NCI-H146 treated with DMSO at 0.1 percent for 48 hours (cell line): ENCODE measurements around the gene CPT1C.
"Not testable (repeated sequence)": the region's sequence is repeated elsewhere in the genome, so short reads cannot be mapped to it uniquely, and the experiment has no call there.

Experiments used
- DNase-seq: peaks from one replicate; lab custom pipeline; 2025; ENCODE audit not compliant: unreplicated experiment; lab: John Stamatoyannopoulos, UW

Gene CPT1C

DNA sequence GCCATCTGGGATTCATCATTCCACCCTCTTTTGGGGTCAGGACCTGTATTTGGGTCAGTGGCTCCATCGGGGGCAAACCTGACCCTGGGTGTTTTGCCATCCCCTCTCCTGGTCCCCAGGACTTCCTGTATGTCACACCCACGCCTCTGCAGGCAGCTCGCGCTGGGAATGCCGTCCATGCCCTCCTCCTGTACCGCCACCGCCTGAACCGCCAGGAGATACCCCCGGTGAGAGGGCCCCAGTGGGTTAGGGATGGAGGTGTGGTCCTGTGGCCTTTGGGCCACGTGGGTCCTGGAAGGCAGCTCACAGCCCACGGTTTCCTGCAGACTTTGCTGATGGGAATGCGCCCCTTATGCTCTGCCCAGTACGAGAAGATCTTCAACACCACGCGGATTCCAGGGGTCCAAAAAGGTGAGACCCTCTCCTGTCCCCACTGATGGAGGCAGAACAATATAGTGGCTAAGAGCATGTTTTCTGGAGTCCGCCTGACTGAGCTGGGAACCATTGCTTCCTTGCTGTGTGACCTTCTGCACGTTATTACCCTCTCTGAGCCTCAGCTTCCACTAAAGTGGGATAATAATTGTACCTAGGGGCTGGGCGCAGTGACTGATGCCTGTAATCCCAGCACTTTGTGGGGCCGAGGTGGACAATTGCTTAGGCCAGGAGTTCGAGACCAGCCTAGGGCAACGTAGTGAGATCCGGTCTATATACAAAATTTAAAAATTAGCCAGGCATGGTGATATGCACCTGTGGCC is 14.1 kb downstream of the CPT1C start:
- DNase-seq = no peak

DNA sequence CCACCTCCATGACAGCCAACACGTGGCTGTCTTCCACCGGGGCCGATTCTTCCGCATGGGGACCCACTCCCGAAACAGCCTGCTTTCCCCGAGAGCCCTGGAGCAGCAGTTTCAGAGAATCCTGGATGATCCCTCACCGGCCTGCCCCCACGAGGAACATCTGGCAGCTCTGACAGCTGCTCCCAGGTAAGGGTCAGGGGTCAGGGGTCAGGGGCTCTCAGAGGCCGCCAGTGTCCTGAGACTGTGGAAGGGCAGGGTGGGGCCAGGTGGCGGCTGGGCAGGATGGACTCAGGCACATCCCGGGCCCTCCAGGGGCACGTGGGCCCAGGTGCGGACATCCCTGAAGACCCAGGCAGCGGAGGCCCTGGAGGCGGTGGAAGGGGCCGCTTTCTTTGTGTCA is 15.0 kb downstream of the CPT1C start:
- no peak for DNase-seq

DNA sequence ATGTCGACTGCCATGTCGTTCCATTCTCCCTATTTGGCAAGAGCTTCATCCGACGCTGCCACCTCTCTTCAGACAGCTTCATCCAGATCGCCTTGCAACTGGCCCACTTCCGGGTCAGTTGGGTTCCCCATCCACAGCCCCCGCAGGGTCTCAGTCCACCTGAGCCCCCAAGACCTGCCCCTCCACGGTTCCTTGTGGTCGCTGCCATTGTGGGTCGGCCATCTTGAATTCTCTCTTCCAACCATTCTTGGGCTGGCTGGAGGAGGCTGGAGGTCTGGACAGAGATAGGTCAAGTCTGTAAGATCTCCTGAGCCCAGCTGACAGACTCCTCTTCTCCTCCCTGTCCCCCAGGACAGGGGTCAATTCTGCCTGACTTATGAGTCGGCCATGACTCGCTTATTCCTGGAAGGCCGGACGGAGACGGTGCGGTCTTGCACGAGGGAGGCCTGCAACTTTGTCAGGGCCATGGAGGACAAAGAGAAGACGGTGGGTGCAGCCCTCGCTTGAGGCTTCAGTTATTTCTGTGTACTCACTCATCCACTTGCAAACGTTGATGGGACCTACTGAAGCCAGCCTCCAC is 19.5 kb downstream of the CPT1C start:
- no peak for DNase-seq

DNA sequence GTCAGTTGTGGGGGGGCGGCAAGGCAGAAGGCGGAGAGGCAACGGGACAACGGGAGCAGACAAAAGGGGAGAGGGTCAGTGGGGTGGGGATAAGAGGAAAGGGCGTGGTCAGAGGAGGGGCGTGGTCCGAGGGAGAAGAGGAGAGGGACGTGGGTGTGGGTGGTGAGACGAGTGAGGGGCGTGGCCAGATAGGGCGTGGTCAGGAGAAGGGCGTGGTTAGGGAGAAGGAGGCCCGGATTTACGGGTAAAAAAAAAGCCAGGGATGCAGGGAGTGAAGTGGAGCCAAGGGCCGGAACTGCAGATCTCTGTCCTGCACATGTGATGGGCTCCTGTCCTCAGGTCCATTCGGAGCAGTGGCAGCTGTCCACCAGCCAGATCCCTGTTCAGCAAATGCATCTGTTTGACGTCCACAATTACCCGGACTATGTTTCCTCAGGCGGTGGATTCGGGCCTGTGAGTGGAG is 21.5 kb downstream of the CPT1C start:
- no peak for DNase-seq

DNA sequence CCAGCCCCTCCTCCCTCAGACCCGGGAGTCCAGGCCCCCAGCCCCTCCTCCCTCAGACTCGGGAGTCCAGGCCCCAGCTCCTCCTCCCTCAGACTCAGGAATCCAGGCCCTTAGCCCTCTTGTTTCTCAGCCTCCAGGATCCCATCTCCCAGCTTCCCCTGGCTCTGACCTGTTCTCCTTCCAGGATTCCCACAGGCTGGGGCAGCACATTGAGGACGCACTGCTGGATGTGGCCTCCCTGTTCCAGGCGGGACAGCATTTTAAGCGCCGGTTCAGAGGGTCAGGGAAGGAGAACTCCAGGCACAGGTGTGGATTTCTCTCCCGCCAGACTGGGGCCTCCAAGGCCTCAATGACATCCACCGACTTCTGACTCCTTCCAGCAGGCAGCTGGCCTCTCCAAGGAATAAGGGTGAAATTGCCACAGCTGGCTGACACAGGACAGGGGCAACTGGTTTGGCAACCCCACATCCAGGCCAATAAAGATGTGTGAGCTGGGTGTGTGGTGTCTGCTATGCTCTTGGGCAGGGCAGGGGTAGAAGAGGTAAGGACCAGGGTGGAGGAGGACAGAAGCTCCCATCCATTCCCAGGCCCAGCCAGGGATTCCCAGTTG is 22.4 kb downstream of the CPT1C start:
- no peak for DNase-seq

DNA sequence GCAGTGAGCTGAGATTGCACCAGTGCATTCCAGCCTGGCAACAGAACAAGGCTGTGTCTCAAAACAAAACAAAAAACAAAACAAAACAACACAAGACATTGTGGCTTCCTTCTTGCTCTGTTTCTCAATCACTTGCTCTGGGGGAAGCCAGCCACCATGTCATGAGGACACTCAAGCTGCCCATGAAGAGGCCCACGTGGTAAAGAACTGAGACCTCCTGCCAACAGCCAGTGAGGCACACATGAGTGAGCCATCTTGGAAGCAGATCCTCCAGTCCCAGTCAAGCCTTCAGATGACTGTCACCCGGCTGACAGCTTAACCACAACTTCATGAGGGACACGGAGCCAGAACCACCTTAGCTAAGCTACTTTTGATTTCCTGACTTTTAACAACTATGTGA is 25.2 kb downstream of the CPT1C start:
- DNase-seq = no peak

DNA sequence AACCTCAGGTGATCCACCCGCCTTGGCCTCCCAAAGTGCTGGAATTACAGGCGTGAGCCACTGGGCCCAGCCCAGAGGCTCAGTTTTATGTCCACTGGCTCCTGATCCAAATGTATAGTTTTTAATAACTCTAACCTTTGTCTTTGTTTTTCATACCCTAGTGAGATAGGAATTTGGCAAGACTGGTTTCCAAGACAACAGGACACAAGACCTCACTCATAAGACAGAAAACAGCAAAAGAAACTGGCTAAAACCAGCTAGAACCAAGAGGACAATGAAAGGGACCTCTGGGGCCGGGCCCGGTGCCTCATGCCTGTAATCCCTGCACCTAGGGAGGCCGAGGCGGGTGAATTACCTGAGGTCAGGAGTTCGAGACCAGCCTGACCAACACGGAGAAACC is 27.6 kb downstream of the CPT1C start:
- no peak for DNase-seq

DNA sequence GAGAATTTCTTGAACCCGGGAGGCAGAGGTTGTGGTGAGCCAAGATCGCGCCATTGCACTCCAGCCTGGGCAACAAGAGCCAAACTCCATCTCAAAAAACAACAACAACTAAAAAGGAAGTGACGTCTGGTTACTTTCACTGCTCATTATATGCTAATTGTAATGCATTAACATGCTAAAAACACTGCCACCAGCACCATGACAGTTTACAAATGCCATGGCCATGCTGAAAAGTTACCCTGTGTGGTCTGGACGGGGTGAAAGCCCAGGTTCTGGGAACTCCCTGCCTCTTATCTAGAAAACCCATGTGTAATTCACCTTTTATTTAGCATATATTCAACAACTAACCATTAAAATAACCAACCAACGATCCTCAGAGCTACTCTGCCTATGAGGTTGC is 28.1 kb downstream of the CPT1C start:
- DNase-seq = no peak

DNA sequence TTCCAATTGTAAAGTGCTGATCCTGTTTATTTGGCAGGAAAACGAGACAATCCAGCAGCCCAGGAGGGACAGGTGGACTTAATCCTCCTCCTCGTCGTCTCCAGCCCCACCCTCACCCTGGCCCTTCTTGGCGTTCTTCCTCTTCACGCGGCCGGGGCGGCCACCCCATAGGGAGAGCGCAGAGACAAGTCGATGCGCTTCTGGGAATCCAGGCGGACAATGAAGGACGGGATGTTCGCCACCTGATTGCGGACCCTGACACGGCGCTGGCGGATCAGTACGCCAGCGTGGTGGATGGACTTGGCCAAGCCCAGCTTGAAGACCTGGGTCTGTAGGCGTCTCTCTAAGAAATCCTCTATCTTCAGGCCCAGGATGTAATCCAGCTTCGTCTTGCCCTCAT is 28.5 kb downstream of the CPT1C start:
- DNase-seq = not testable (repeated sequence)

DNA sequence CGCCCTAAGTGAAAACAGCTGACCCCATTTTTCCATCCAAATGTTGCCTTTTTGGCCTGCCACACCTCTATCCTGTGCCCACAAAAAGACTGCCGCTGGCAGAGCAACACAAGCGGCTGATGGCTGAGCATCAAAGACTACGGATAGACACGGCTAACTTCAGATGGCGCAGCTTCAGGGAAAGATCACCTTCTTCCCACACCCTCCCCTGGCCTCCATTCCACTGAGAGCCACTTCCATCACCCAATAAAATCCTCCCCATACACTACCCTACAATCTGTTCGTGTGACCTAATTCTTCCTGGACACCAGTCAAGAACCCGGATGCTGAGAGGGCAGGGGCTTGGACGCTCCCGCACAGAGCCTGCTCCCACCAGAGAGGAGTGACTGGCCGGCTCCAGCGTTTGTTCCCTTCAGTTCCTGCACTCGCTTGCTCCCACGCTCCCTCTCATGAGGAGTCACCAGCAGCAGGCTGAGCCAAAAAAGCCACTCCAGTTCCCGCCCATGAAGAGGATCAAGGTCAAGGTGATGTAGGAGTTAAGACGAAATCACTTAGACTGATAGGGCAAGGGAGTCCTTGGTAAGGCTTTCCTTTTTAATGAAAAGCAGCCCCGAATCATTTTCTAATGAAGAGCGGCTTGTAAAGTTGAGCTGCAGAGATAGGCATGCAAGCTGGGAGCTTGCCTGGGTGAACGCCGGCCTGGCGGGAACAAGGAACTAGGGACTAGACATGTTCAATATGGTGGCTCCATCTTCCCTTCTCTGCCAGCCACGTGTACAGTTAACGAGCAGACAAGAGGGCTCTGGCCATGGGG is 36.5 kb downstream of the CPT1C start:
- no peak for DNase-seq

DNA sequence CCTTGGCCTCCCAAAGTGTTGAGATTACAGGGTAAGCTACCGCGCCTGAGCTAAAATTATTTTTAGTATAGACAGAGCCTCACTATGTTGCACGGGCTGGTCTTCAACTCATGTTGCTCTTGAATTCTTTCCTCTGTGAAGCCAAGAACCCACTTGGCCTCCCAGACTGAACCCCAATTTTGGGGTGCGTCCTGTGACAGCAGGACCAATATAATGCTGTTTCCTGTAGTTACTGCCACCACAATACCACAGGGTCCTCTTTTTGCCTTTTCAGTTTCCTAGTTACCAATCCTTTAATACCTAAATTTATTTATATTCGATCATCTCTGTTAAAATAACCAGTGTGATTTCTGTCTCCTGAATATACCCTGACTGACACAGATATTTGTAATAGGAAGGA is 39.2 kb downstream of the CPT1C start:
- DNase-seq = no peak

DNA sequence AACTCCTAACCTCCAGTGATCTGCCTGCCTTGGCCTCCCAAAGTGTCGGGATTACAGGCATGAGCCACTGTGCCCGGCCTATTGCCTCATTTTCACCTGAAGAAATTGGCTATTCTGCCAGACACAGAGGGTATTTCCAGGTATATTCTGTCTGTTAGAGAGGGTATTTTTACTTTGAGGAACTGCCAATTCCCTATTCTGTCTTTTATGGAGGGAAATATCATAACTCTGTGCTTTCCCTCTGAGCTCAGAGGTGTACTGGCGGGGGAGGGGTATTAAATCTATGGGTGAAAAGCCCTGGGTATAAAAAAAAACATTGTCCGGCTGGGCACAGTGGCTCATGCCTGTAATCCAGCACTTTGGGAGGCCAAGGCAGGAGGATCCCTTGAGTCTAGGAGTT is 47.4 kb downstream of the CPT1C start:
- no peak for DNase-seq

DNA sequence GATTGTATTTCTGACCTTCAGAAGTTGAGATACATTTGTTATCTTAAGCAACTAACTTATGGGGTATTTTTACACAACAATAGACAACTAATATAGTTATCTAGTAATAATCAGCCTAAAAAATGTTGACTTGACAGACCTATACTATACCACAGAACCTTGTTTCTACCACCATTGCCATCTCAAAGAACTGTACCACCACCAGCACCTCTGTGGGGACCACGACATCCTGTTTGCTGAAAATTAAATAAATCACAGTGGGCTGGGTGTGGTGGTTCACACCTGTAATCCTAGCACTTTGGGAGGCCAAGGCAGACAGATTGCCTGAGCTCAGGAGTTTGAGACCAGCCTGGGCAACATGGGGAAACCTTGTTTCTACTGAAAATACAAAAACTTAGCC is 48.2 kb downstream of the CPT1C start:
- no peak for DNase-seq

DNA sequence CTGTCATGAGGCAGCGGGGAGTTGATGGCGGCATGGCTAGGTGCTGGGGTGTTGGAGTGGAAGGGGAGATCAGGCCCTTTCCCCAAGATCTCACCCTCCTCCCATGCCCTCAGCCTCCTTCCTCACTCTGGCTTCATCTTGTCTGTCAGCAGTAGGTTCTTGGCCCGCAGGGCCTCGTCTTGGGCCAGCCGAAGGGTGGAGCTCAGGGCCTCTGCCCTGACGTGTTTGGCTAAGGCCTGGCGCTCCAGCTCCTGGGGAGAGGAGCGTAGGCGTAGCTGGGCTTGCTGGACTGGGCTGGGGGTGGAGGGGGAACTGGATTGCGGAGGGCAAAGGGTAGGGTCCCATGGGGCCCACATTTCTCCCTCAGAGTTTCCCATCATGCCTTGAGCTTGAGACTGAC is 49.0 kb downstream of the CPT1C start:
- DNase-seq = no peak

DNA sequence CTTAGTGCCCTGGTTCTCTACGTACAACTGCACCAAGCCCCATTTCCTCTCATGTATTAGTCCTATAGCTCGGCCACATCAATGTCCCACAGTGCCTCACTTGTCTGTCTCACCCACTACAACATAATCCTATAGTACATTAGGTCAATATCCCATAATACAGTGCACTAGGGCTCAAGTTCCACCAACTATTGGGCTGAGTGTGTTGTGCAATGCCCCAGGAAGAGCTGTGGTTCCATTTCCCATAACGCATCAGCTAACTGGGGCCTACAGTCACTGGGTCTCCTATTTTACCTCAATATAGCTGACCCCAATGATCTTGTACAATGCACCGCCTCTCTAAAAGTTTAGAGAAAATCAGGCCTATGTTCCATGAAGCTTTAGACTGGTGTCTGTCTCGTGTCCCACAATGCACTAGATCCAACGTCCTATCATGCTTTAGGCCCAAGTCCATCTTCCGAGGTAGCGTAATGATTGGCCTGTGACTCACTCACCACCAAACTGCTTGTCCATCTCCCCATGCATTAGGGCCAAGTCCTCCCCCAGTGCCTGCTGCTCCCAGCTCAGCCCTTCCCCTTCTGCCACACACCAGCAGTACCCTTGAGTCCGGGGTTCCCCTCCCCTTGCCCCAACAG is 50.4 kb downstream of the CPT1C start:
- no peak for DNase-seq

DNA sequence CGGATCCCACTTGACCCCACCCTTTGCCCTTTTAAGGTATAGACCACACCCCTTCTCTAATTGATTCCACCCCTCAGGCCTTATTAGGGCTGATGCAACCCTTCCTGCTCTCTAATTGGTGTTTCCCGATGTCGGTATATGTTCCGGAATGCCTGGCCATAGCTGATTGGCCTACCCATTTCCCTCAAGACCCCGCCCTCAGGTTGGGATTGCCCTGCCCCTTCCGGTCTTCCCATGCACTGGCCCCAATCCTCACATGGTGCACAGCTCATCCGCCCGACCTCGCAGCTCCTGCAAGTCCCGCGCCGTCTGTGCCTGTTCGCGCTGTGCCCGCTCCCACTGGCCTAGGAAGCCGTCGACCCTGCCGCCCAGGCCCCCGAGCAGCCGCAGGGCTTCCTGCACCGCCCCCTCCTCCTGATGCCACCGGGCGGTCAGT is 54.0 kb downstream of the CPT1C start:
- no peak for DNase-seq

DNA sequence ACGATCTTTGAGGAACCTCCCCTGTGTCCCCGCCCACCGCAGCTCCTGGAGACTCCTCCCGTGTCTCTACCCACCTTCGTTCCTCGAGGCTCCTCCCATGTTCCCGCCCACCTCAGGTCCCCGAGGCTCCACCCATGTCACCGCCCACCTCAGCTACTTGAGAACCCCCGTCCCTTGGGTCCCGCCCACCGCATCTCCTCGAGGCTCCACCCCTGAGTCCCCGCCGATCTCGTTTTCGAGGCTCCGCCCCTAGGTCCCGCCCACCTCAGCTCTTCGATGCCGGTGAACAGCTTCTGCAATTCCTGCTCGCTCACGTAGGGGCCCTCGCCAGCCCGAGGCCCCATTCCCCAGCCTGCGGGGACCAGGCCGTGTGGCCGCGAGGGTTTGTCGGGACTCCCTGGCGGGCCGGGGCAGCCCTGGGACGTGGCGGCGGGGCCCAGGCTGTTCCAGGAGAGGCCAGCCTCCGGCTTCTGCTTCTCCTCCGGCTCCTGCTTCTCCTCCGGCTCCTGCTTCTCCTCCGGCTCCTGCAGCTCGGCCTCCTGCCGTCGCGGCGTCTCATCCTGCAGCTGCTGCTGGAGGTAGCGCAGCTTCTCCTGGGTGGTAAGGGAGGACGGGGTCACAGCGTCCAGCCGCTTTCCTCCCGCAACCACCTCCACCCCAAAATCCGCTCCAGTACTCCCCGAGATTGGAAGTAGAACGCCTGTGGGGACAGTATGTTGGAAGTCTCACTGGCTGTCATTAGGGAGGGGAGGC is 55.5 kb downstream of the CPT1C start:
- no peak for DNase-seq

DNA sequence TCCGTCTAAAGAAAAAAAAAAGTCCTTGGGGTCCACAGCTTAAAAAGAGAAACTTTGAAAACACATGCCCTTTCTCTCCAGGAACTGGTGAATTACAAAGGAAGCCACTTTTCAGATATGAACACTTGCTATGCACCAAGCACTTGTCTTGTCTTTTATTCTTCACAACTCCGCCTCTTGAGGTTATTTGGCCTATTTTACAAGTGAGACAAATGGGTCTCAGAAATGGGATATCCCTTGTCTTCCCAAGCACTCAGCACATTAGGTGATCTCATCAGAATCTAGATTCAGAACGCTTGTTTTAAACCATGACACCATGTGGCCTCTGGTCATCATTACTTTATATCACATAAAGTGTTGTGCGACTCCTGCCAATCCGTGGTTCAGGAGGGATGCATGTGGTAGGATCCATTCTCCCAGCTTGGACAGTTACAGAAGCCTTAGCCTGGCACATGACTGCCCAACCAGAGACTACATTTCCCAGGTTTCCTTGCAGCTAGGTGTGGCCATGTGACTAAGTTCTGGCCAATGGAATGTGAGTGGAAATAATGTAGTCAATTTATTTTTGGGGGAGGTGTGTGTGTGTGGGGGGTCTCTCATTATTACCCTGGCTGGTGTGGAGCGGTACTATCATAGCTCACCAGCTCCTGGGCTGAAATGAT is 58.3 kb downstream of the CPT1C start:
- no peak for DNase-seq

DNA sequence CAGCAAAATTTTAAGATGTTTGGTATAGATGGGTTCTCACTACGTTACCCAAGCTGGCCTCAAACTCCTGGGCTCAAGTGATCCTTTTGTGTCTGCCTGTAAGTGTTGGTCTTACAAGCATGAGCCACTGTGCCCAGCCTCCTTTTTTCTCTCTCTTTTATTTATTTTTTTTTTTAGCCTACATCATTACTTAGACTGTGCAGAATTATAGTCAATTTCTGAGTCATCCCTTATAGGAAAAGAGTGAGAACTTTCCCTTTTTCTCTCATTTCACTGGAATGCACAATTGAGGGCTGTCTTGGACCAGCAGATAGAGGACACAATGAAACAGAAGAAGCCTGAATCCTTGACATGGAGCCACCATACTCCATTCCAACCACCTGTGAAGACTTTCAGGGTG is 58.9 kb downstream of the CPT1C start:
- no peak for DNase-seq

DNA sequence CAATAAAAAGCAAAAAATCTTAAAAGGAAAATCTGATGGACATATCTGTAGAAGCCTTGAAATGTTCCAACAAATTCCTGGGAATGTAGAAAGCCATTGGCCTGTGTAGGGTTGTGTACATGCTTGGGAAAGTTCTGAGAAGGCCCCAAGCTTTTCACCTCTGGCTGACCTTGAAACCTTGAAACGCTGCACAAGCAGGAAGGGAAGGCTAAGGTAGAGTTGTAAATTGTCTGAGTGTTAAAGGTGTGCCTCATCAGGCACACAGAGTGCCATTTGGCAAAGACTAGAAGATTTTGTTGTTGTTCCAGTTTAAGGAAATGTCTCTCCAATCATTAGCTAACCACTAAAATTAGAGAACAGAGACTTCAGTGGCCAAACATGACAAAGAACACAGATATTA is 61.8 kb downstream of the CPT1C start:
- DNase-seq = no peak
